22Rv1 (cell line): ENCODE results near the gene PITPNM3.

ENCODE experiments used
- ZFX ChIP-seq: fragments of 450-650 bp; IDR thresholded peaks from 2 replicates; pipeline ENCODE4 v1.6.1; 2017; ENCODE audit warnings: antibody characterized with exemption, borderline replicate concordance
- TF ChIP-seq, protein P1 (sequence below): fragments of 450-650 bp; IDR thresholded peaks from 2 replicates; pipeline ENCODE4 v1.5.1; 2017; ENCODE audit warnings: mild to moderate bottlenecking

DNA sequence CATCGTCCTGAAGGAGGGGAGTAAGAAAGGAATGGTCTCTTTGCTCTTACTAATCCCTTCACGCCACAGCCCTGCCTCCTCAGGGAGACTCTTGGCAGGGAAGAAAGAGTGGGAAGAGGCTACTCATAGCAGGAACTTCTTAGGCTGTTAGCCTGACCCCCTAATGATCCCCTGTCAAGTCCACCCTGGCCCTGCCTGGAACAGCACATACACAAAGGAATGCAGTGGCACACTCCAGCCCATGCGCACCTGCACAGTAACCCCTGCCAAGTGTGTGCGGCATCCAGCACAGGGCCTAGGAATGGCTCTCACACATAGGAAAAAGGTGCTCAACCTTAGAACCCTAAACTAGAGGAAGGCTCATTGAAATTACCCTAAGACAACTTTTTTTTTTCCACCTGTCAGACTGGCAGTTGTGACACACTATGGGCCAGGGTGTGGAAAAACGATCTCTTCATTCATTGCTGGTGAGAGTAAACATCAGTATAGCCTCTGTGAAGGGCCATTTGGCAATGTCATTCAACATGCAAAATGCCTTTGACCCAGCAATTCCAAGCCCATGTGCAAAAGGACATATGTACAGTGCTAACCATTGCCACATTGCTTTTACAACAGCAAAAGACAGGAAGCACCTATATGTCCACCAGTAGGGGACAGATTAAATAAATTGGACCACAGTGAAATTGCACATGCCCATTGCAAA lies 62.0 kb downstream of the PITPNM3 start:
- TF ChIP-seq, protein P1, sequence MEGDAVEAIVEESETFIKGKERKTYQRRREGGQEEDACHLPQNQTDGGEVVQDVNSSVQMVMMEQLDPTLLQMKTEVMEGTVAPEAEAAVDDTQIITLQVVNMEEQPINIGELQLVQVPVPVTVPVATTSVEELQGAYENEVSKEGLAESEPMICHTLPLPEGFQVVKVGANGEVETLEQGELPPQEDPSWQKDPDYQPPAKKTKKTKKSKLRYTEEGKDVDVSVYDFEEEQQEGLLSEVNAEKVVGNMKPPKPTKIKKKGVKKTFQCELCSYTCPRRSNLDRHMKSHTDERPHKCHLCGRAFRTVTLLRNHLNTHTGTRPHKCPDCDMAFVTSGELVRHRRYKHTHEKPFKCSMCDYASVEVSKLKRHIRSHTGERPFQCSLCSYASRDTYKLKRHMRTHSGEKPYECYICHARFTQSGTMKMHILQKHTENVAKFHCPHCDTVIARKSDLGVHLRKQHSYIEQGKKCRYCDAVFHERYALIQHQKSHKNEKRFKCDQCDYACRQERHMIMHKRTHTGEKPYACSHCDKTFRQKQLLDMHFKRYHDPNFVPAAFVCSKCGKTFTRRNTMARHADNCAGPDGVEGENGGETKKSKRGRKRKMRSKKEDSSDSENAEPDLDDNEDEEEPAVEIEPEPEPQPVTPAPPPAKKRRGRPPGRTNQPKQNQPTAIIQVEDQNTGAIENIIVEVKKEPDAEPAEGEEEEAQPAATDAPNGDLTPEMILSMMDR, result no peak
- no peak for TF ChIP-seq ZFX
